Stimulated activated CD8-positive, alpha-beta memory T cell treated with anti-CD3 and anti-CD28 coated beads, Interleukin-4, amount 100 ng/mL, for 4 hours (primary cell): Measurements from ENCODE around the gene SPECC1.
"Not testable (repeated sequence)": the region's sequence is repeated elsewhere in the genome, so short reads cannot be mapped to it uniquely, and the experiment has no call there.

Experiments used
- DNase-seq, 2 donors: peaks; one replicate each; pipeline ENCODE4 v3.0.0-alpha.2; 2020; ENCODE audit warnings: low read depth in 2 of 2, low spot score in 1 of 2

SPECC1 gene

GRCh38 chr17:20170085-20170484 is 160.9 kb downstream of the SPECC1 start:
- DNase-seq = no peak

GRCh38 chr17:20171741-20172365 is 162.7 kb downstream of the SPECC1 start:
- no peak for DNase-seq

- no peak for DNase-seq
These were observed 163.2 kb downstream of the SPECC1 start for GRCh38 chr17:20172376-20172775.

- DNase-seq = no peak
These were observed 163.9 kb downstream of the SPECC1 start for GRCh38 chr17:20173091-20173490.

GRCh38 chr17:20174588-20175265 is 165.6 kb downstream of the SPECC1 start:
- no peak for DNase-seq

GRCh38 chr17:20179041-20179440 is 169.9 kb downstream of the SPECC1 start:
- DNase-seq = no peak

GRCh38 chr17:20180661-20181060 is 171.5 kb downstream of the SPECC1 start:
- no peak for DNase-seq

- DNase-seq = no peak
These were observed 175.0 kb downstream of the SPECC1 start for GRCh38 chr17:20184181-20184580.

- DNase-seq = no peak
These were observed 175.9 kb downstream of the SPECC1 start for GRCh38 chr17:20184977-20185619.

GRCh38 chr17:20187049-20187448 is 177.9 kb downstream of the SPECC1 start:
- DNase-seq = no peak

GRCh38 chr17:20189302-20189701 is 180.1 kb downstream of the SPECC1 start:
- DNase-seq = no peak

- no peak for DNase-seq
These were observed 180.8 kb downstream of the SPECC1 start for GRCh38 chr17:20189979-20190378.

- DNase-seq = no peak
These were observed 181.4 kb downstream of the SPECC1 start for GRCh38 chr17:20190605-20191004.

GRCh38 chr17:20191056-20191455 is 181.9 kb downstream of the SPECC1 start:
- DNase-seq = no peak

GRCh38 chr17:20196286-20196685 is 187.1 kb downstream of the SPECC1 start:
- DNase-seq = not testable (repeated sequence)

GRCh38 chr17:20197272-20197926 is 188.2 kb downstream of the SPECC1 start:
- no peak for DNase-seq

GRCh38 chr17:20200016-20200795 is 191.0 kb downstream of the SPECC1 start:
- DNase-seq = no peak

- no peak for DNase-seq
These were observed 191.8 kb downstream of the SPECC1 start for GRCh38 chr17:20200865-20201458.

- no peak for DNase-seq
These were observed 193.0 kb downstream of the SPECC1 start for GRCh38 chr17:20202141-20202621.

GRCh38 chr17:20203018-20203417 is 193.9 kb downstream of the SPECC1 start:
- no peak for DNase-seq
